ENCODE results near the gene SREK1IP1.

Gene SREK1IP1

DNA sequence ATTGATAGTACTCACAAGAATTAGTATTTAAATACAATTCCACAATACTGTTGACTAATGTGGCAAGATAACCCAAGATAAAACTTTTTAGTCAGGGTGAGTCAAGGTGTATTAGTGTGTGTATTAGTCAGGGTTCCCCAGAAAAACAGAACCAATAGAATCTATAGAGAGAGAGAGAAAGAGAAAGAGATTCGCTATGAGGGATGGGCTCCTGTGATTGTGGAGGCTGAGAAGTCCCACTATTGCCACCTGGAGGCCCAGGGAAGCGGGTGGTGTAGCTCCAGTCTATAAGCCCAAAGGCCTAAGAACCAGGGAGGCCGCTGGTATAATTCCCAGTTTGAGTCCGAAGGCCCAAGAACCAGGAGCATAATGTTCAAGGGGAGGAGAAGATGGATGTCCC, 88.2 kb downstream of the SREK1IP1 start:
- no peak for DNase-seq

GRCh38 chr5:64678374-64678773, 90.1 kb downstream of the SREK1IP1 start:
- no peak for DNase-seq

- peak; percentile 7 for DNase-seq
Observed at GRCh38 chr5:64671678-64672077, 96.8 kb downstream of the SREK1IP1 start.

- DNase-seq: no peak
Observed at GRCh38 chr5:64670277-64670676, 98.2 kb downstream of the SREK1IP1 start.
